GM23338 (cell line): ENCODE results near the gene ARL13B. TPM values are rescaled to one million over a fixed set of nuclear protein-coding genes. Genes with fewer than 3 reads are reported as not detected.
A peak's percentile ranks its signal among the peaks of the same experiment; 100 is the strongest.

Experiments used
- ATAC-seq: fragments of 200-7000 bp; cut with Tn5 transposase; 3 replicates; pipeline ENCODE4 v1.9.1; 2020
- DNase-seq: peaks from one replicate; pipeline ENCODE4 v3.0.0-alpha.2; 2015; ENCODE audit warnings: low spot score
- H2AFZ ChIP-seq: fragments of 200-600 bp; sonication (generic); 2 replicates; pipeline ENCODE4 v1.8.0; 2016; ENCODE audit warnings: antibody characterized with exemption, mild to moderate bottlenecking, moderate library complexity
- H3F3A ChIP-seq: fragments of 200-600 bp; sonication (generic); replicated peaks from 2 replicates; pipeline ENCODE4 v1.8.0; 2017; ENCODE audit warnings: antibody characterized with exemption, mixed run types, low read depth
- H3K27ac ChIP-seq: fragments of 200-600 bp; sonication (generic); 2 replicates; pipeline ENCODE4 v1.6.1; 2016; ENCODE audit warnings: low read depth
- H3K27me3 ChIP-seq: fragments of 200-600 bp; sonication (generic); 2 replicates; pipeline ENCODE4 v1.8.0; 2016; ENCODE audit warnings: mild to moderate bottlenecking, mixed run types, moderate library complexity; ENCODE audit not compliant: insufficient read depth
- H3K36me3 ChIP-seq: fragments of 200-600 bp; sonication (generic); 2 replicates; pipeline ENCODE4 v1.8.0; 2016; ENCODE audit warnings: mild to moderate bottlenecking; ENCODE audit not compliant: insufficient read depth
- H3K4me1 ChIP-seq: fragments of 200-600 bp; sonication (generic); 2 replicates; pipeline ENCODE4 v1.8.0; 2016; ENCODE audit warnings: mild to moderate bottlenecking, moderate library complexity; ENCODE audit not compliant: insufficient read depth
- H3K4me2 ChIP-seq: fragments of 200-600 bp; sonication (generic); 2 replicates; pipeline ENCODE4 v1.7.1; 2017; ENCODE audit warnings: mixed run types
- H3K4me3 ChIP-seq: fragments of 200-600 bp; sonication (generic); 2 replicates; pipeline ENCODE4 v1.6.1; 2016; ENCODE audit warnings: mixed run types
- H3K79me2 ChIP-seq: fragments of 200-600 bp; sonication (generic); replicated peaks from 2 replicates; pipeline ENCODE4 v1.8.0; 2017; ENCODE audit warnings: mild to moderate bottlenecking; ENCODE audit not compliant: insufficient read depth
- H3K9me2 ChIP-seq: fragments of 200-600 bp; sonication (generic); 2 replicates; pipeline ENCODE4 v1.8.0; 2017; ENCODE audit not compliant: insufficient read depth
- H4K20me1 ChIP-seq: fragments of 200-600 bp; sonication (generic); replicated peaks from 2 replicates; pipeline ENCODE4 v1.8.0; 2017; ENCODE audit warnings: mild to moderate bottlenecking; ENCODE audit not compliant: insufficient read depth
- H3K27ac Mint-ChIP-seq: 2 replicates; pipeline ENCODE4 v1.8.0; 2020; ENCODE audit warnings: inconsistent platforms, mild to moderate bottlenecking, moderate library complexity, mixed read lengths
- H3K27me3 Mint-ChIP-seq: 3 replicates; pipeline ENCODE4 v1.8.0; 2022; ENCODE audit warnings: low read depth, mild to moderate bottlenecking, moderate library complexity, mixed read lengths, inconsistent platforms; ENCODE audit not compliant: insufficient read depth, poor library complexity
- H3K36me3 Mint-ChIP-seq: 3 replicates; pipeline ENCODE4 v1.8.0; 2021; ENCODE audit warnings: low read depth, mild to moderate bottlenecking, inconsistent platforms, moderate library complexity, mixed read lengths
- H3K4me1 Mint-ChIP-seq: 3 replicates; pipeline ENCODE4 v1.8.0; 2020; ENCODE audit warnings: mild to moderate bottlenecking, inconsistent platforms, mixed read lengths
- H3K4me3 Mint-ChIP-seq: 3 replicates; pipeline ENCODE4 v1.8.0; 2021; ENCODE audit warnings: moderate library complexity, mild to moderate bottlenecking, inconsistent platforms, mixed read lengths
- H3K9me3 Mint-ChIP-seq: 3 replicates; pipeline ENCODE4 v1.8.0; 2020; ENCODE audit warnings: moderate library complexity, mild to moderate bottlenecking, inconsistent platforms, mixed read lengths
- CTCF ChIP-seq, 2 experiments: fragments of 200-600 bp in 1 of 2; sonication (generic) in 1 of 2; conservative IDR thresholded peaks; 2 replicates each; pipeline versions ENCODE4 v1.5.1 to v1.6.1; 2016 to 2017; ENCODE audit warnings: antibody characterized with exemption in 2 of 2, low read depth in 2 of 2, mild to moderate bottlenecking in 2 of 2, moderate library complexity in 1 of 2
- EZH2 ChIP-seq: fragments of 200-600 bp; sonication (generic); IDR thresholded peaks from one replicate; pipeline ENCODE4 v1.8.0; 2017; ENCODE audit warnings: antibody characterized with exemption, mild to moderate bottlenecking, low read depth; ENCODE audit not compliant: unreplicated experiment
- EZH2phosphoT487 ChIP-seq: fragments of 200-600 bp; sonication (generic); IDR thresholded peaks from one replicate; pipeline ENCODE4 v1.8.1; 2018; ENCODE audit warnings: antibody characterized with exemption; ENCODE audit not compliant: unreplicated experiment
- NANOG ChIP-seq: IDR thresholded peaks from 2 replicates; pipeline ENCODE4 v1.6.1; 2016; ENCODE audit warnings: antibody characterized with exemption, borderline replicate concordance
- REST ChIP-seq: IDR thresholded peaks from one replicate; pipeline ENCODE4 v1.6.1; 2018; ENCODE audit warnings: antibody characterized with exemption; ENCODE audit not compliant: unreplicated experiment
- STAT1 ChIP-seq: IDR thresholded peaks from one replicate; pipeline ENCODE4 v1.6.1; 2016; ENCODE audit warnings: antibody characterized with exemption; ENCODE audit not compliant: unreplicated experiment
- ZNF114 ChIP-seq: fragments of 250-450 bp; sonication (Bioruptor Pico); IDR thresholded peaks from 2 replicates; pipeline ENCODE4 v1.5.0; 2020; ENCODE audit warnings: mild to moderate bottlenecking, moderate library complexity
- polyA plus RNA-seq: library from polyadenylated mRNA; unstranded; fragments of >200 nt; fragmentation: Nextera tagmentation; extraction: Ambion mirVana; gene quantifications from 2 replicates; pipeline ENCODE4 v1.2.1, GENCODE V29; 2016
- total RNA-seq: library from RNA; depleted of rRNA; stranded (reverse); fragments of >200 nt; shearing (Covaris generic); gene quantifications from 2 replicates; pipeline ENCODE4 v1.2.3, GENCODE V29; 2014

ARL13B gene
- total and polyA plus RNA-seq, 2 experiments from 2014 or later = 7.9 to 17.1 TPM

DNA sequence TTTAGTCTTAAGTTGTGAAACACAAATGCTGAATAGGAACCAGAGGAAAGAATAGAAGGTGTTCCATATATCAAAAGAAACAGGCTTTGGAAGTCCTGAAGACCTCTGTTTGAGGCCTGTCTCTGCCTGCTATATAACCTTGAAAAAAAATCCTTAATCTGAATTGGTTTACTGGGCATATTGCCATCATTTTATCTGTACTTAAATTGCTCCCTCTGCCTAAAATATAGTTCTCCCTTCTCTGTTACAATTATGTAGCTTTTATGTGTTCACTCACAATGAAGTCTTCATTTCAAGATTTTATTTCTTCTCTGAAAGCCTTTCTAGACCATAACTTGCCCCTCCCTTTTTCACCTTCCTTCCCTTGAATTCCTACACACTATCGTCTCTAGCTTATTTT lies 21.2 kb downstream of the ARL13B start:
- TF ChIP-seq EZH2 = no peak
- no peak for TF ChIP-seq STAT1
- no peak for TF ChIP-seq REST
- TF ChIP-seq ZNF114 (CRISPR knock-in tag) = no peak
- TF ChIP-seq CTCF (conservative IDR thresholded peaks at IDR 0.05; ENCODE audit: low read depth in 2 of 2) = no peak
- no peak for ATAC-seq
- no peak overlapping the region for H3K4me3 ChIP-seq

DNA sequence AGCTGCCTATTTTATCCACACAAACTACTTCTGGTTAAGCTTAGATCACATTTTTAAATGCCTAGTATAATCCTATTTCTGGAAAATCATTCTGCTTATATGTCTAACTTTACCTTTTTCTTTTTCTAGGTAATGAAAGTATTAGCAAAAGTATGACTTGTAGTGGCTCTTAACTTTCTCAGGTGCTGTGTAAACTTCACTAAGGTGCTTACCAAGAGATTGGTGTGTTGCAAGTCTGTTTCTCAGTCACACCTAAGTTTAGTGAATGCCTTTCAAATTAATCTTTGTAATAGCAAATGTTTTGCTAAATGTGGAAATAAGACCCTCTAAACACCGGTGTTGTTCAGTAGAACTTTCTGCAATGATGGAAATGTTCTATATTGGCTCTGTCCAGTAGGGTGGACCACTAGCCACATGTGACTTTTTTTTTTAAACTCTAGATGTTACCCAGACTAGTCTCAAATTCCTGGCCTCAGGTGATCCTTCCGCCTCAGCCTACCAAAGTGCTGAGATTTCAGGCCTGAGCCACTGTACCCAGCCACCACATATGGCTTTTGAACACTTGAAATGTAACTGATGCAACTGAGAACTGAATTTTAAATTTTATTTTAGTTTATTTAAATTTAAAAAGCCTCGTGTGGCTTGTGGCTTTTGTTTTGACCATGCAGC lies 22.0 kb downstream of the ARL13B start:
- H4K20me1 ChIP-seq = no peaks in the 10 kb centered on the region
- no peaks in the 10 kb centered on the region for H3K9me2 ChIP-seq
- Mint-ChIP-seq H3K27ac (peak overlapping the region; percentile 42), H3K9me3 (no peaks in the 10 kb centered on the region), H3K27me3 (peaks cover 2% of the 10 kb centered on the region), H3K4me1 (no peaks in the 10 kb centered on the region), H3K36me3 (no peaks in the 10 kb centered on the region), H3K4me3 (no peak overlapping the region)
- no peaks in the 10 kb centered on the region for H3F3A ChIP-seq
- no peak overlapping the region for H3K4me3 ChIP-seq
- no peaks in the 10 kb centered on the region for H3K36me3 ChIP-seq
- H2AFZ ChIP-seq = no peak overlapping the region
- H3K27ac ChIP-seq = no peak overlapping the region
- no peak overlapping the region for H3K4me2 ChIP-seq
- no peak for DNase-seq
- no peaks in the 10 kb centered on the region for H3K4me1 ChIP-seq
- no peaks in the 10 kb centered on the region for H3K27me3 ChIP-seq
- no peak for ATAC-seq
- TF ChIP-seq NANOG = no peak
- no peak for TF ChIP-seq EZH2phosphoT487
- H3K79me2 ChIP-seq = no peaks in the 10 kb centered on the region

More for the DNA sequence above, 21.2 kb downstream of the ARL13B start:
- H3K4me2 ChIP-seq = no peak overlapping the region
- H3K27me3 Mint-ChIP-seq = peaks cover 2% of the 10 kb centered on the region
- no peaks in the 10 kb centered on the region for H3K36me3 ChIP-seq
- no peak for DNase-seq
- no peaks in the 10 kb centered on the region for H3F3A ChIP-seq
- H3K79me2 ChIP-seq = no peaks in the 10 kb centered on the region
- H3K27ac ChIP-seq = no peak overlapping the region
- no peak overlapping the region for H2AFZ ChIP-seq
- H3K9me3 Mint-ChIP-seq = no peaks in the 10 kb centered on the region
- H3K9me2 ChIP-seq = no peaks in the 10 kb centered on the region
- H3K4me3 Mint-ChIP-seq = no peak overlapping the region
- H3K27me3 ChIP-seq = no peaks in the 10 kb centered on the region
- no peaks in the 10 kb centered on the region for H4K20me1 ChIP-seq
- peaks cover 4% of the 10 kb centered on the region; the same call in 1 of the 3 replicates for H3K36me3 Mint-ChIP-seq
- no peaks in the 10 kb centered on the region for H3K4me1 ChIP-seq
- H3K4me1 Mint-ChIP-seq = no peaks in the 10 kb centered on the region
- H3K27ac Mint-ChIP-seq = no peak overlapping the region
